GOT3 (cell line): ENCODE results near the gene DSG3.

Experiments used
- DNase-seq: peaks from one replicate; lab custom pipeline; 2025; ENCODE audit warnings: mixed read lengths; lab: John Stamatoyannopoulos, UW

The DSG3 gene

DNA sequence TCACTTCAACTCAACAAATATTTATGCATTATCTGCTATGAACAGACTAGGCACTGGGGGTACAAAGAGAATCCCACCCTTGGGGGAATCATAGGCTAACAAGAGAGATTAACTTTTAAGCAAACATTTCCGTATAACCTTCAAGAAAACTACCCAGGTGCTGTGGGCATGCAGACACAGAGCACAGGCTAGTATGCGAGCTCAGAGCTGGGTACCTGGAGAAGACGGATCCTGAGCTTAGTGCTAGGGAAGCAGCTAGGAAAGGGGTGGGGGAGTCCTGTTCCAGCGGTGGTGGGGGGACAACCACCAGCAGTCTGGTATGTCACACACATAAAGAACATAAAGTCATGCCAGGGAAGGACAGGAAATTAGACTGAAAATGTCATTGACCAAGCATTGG, 17.5 kb upstream of the DSG3 start:
- DNase-seq, result no peak

DNA sequence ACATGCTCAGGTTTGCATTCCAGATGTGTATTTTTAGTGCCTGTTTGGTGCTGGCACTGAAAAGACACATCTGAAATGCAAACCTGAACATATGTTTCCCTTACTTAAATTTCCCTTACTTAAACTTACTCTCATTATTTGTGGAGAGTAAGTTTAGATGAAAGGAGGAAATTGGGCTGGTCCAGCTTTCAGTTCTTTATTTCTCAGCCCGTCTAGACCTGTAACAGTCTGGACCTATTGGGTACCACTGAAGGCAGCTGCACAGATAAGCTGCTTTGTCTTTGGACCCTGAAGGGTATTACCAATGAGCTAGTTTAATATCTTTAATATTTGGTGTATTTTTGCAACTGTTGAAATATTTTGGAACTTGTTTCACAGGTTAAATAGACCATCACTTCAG, 17.0 kb upstream of the DSG3 start:
- DNase-seq, result no peak

DNA sequence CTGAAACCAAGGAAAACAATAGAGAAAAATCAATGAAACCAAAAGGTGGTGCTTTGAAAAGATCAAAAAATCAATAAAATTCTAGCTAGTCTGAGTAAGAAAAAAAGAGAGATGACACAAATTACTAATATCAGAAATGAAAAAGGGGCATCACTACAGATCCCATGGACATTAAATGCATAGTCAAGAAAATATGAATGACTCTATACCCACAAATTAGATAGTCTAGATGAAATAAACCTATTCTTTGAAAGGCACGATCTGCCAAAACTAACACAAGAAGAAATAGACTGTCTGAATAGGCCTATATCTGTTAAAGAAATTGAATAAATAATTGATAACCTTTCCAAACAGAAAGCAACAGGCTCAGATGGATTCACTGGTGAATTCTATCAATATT, 15.2 kb upstream of the DSG3 start:
- DNase-seq, result no peak

DNA sequence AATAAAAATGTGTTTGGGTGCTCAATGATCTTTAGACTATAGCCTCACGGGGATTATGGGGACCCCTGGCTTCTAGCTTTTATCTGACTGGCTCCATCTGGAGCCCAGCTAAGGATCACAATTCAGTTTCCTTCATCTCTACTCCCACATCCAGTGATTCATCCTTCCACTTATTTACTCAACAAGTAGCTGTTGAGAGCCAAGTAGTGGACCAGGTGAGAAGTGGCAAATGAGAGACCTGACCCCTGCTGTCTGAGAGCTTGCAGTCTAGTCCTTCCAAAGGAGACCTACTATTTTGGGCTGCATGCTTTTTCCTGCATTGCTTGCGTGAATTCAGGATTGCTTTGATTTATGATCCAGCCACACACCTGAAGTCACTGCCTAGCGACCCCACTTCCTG, 10.7 kb upstream of the DSG3 start:
- no peak for DNase-seq

DNA sequence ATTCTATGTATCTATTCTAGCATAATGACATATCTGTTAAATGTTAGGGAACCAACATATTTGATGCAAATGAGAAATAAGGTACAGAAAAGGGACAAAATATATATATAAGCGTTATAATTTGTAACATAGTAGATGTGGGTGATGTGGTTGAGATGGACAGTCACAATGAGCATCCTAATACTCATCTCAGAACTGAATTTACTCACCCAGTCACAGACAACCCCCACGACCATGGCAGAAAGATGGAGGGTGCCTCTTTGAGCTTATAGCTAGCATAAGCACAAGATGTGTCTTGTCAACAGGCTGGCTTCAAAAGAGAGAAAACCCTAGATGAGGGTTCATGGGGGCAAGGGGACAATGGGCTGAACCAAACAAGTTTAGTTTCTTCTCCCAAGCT, 9.1 kb upstream of the DSG3 start:
- no peak for DNase-seq

DNA sequence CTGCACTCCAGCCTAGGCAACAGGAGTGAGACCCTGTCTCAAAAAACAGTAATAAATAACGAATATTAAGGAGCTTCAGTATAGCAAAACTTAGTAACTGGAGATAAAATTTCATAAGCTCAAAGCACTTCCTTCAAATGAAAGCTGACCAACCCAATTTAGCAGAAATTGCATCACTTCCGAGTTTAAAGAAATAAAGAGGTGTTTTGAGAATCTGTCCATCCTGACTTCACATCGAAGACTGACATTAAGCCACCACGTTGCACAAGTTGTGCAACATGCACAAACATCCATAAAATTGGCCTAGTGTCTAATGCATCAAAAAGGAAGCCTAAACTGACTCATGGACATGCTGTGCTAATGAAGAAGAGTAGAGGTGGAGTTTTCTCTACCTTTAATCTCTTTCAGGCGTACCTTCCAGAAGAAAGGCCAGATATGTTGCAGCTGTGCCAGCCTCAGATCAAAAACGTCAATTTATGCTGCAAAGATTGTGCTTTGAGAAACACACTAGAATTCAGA, 7.7 kb upstream of the DSG3 start:
- no peak for DNase-seq

DNA sequence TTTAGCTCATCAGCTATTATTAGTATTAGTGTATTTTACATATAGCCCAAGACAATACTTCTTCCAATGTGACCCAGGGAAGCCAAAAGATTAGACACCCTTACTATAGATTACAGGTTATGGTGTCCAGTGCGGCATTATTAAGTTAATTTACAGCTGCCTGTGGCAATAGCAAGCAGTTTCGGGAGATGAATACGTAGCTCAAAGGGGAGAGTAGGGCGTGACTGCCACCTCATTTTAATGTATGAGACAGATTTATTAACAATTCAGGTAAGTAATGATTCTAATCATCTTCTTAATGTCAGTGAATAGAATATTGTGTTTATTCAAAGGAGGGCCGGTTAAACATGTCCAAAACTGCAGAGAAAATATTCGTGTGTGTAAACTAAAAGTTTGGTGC, 6.8 kb upstream of the DSG3 start:
- no peak for DNase-seq

DNA sequence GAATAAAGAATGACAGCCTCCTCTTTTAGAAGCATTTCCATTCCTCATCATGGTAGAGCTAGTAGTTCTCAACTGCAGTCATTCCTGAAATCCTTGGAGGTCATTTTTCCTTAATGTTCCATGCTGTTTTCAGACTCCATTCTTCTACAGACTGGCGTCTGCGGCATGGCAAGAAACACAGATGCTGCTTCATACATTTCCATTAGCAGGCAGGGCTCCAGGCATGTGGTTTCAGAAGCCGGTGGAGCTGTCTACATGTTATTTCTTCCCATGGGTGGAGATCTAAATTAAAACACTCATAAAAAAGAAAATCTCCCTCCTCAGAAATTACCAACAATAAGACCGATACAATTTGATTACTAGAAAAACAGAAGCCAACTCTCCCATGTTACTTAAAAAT, 6.0 kb upstream of the DSG3 start:
- no peak for DNase-seq

DNA sequence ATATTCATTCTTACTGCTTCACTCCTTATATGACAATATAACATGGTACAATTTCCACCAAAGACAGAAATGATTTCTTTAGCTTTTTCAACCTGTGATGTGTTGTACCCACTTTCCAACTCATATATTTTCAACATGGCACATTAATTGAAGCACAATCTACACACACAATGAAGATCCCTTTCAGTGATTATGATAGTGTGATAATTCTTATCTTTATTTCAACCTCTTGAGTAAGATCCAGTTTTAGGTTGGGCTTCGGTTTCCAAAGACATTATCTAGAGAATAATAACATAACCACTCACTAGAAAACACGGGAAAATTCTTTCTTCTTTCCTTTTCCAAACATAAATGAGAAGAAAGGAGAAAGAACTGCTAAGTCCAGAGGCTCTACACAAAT, 3.4 kb upstream of the DSG3 start:
- no peak for DNase-seq

DNA sequence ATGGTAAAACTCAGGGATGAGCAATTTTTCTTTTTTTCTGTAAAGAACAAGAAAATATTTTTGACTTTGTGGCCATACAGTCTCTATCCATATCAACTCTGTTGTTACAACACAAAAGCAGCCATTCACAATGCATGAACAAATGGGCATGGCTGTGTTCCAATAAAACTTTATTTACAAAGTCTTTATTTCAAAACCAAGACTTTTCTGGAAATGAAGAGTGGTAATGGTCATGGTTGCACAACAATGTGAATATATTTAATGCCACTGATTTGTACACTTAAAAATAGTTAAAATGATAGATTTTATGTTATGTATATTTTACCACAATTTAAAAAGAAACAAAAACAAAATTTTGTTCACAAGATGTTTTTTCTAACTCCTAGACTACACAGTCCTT, 1.6 kb upstream of the DSG3 start:
- no peak for DNase-seq

DNA sequence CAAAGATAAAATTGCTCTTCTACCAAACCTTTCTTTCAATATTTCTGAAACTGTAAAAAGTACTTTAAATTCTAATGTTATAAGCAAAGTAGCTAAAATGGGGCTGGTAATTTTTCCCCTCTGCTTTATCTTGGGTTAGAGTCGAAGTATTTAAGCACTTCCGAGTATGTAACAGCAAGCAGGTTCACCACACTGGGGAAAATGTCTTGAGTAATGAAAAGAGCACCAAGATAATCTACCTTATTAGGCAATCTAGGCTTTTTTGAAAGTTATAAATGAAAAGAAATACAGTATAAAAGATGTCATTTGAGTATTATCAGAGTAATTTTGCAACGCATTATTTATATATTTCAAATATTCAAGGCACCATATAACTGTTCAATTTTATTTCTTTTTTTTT, 687 bp upstream of the DSG3 start:
- no peak for DNase-seq

DNA sequence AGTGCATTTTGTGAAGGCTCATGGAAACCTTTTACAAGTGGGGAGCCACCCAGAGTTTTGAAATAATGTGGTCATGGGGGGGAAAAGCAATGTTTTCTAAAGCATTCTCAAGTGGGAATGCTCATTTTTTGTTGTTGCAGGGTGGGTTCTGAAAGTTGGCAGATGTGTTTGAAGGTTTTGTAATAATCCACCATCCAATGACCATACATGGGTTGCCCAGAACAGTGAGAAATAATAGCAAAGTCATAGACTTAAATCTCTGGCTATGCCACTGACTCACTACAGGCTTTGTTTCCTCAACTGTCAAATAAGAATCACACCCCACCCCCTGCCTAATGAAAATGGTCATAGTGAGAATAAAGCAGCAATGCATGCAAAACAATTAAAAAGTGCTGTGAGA, 2.9 kb downstream of the DSG3 start:
- DNase-seq, result no peak

DNA sequence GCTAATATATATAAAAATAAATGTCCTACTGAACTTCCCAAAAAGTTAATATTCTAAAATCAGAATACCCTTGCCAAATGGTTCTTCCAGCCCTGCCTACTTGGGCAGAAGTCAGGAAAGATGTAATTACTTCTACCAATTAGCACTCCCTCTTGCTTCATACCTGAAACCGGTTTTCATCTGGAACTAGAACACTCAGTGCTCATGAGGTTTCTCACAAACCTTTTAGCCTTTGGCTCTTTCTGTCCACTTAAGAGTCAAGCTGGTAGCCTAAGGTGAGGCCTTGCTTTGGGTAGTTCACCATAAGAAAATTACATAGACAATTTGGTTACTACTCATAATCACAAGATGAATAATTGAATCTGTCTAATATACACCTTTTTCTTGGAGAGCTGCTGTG, 4.1 kb downstream of the DSG3 start:
- no peak for DNase-seq

DNA sequence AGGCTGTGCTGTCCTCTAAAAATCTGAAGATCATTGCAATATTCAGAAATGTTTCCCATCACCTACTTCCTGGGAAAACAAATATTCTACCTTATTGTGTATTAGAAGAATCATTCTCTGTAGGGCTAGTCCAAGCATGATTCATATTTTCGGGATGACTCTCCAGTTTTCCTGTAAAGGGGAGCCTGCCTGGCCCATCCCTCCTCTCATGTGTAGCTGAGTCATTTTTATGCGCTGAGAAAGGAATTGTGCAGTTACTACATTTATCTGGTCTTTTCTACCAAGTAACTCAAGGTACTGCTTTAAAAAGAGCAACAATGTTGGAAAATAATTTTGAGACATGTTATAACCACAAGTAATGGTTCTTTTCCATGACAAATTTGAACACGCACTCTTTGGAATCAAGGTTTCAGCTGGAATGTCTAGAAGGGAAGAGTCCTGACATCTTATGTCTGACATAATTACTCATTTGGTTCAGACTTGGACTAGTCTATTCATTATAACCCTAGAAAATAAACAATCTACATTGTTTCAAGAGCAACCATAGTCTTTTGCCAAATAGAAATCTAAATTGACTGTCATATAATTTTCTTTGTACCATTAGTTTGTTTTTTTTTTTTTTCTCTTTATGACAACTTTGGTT, 6.6 kb downstream of the DSG3 start:
- no peak for DNase-seq

DNA sequence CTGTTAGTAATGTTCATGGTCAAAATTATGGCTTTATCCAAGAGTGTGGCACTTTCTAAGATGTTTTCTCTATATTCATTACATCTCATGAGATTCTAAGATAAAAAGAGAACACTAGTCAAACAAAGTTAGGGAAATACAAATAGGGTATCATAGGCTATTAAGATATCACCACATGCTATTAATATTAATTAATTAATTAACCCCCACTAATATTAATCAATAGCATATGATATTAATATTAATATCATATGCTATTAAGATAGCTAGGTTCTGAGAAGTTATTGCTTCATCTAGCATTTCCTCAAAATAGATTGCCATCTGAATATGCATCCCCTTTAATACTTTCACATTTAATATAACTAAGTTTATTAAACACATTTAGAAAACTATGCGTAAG, 22.1 kb downstream of the DSG3 start:
- DNase-seq, result no peak

DNA sequence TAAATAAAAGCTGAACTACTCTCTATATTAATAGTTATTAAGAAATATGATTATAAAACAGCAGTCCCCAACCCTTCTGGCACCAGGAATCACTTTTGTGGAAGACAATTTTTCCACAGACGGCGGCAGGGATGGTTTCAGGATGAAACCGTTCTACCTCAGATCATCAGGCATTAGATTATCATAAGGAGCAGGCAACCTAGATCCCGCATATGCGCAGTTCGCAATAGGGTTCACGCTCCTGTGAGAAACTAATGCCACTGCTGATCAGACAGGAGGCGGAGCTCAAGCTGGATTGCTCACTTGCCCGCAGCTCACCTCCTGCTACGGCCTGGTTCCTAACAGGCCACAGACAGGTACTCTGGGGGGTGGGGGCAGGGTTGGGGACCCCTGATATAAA, 31.1 kb downstream of the DSG3 start:
- no peak for DNase-seq

DNA sequence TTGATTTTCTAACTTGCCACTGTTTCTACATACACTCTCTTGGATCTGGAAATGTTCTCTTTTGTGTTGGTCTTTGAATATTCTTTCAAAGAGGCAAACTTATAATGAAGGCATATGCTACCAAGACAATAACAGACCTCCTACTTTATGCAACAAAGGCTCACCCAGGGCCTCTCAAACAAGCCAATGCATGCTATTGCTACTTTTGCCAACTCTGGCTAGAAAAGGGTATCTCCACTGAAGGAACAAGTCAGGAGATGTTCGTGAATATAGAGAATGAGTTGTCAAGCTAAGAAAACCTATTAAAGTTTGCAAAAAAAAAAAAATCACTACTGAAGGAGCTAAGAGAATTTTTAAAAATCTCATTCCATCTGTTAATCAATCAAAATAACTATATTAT, 34.5 kb downstream of the DSG3 start:
- no peak for DNase-seq

DNA sequence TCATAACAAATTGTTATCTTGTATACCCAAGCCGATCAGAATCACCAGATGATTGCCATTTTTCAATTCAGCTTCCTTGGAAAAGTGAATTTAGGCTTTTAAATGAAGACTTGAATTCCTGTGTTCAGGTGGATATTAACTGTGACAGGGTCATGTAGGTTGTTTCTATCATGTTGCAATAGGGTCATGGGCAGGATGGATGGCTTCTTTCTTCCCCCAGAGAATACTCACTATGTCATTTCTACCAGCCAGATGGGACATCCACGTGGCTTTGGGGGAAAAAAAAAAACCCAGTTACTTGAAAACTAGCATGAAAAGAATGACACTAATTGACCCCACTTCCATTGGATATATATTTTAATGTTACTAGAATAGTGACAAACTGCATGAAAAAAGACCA, 35.9 kb downstream of the DSG3 start:
- no peak for DNase-seq

DNA sequence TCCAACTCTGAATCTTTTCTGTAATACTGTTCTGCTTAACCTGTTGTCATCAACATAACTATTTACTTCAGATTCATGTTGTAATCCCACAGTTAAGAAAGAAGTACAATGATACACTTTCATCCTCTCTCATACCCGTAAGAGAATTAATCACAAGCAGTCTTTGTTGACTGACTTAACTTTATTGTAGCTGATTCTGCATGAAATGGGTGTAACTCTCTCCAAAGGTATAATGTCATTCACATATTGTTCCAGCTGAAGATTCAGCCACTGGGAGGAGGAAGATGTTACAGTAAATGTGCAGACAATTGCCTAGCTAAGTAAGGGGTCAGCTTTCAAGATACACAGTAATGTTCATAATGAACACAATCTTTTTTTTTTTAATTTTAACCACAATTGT, 36.9 kb downstream of the DSG3 start:
- no peak for DNase-seq

DNA sequence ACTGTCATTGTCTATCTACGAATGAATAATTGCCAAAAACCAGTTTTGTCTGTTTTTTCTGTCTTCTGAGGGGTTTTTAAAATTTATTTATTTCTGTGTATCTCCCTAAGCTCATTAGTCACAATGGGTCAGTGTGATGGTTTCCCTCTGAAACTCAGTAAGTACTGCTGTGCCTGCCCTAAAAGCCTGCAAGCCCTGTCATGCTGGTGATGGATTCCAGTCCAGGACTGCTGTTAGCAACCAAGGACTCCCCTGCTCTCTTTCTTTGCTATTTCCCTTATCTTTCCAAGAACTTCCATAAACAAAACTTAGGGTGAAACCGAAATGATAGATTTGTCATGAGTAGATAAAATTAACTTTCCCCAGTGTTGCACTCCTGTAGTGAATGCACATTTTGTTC, 38.6 kb downstream of the DSG3 start:
- DNase-seq, result no peak

DNA sequence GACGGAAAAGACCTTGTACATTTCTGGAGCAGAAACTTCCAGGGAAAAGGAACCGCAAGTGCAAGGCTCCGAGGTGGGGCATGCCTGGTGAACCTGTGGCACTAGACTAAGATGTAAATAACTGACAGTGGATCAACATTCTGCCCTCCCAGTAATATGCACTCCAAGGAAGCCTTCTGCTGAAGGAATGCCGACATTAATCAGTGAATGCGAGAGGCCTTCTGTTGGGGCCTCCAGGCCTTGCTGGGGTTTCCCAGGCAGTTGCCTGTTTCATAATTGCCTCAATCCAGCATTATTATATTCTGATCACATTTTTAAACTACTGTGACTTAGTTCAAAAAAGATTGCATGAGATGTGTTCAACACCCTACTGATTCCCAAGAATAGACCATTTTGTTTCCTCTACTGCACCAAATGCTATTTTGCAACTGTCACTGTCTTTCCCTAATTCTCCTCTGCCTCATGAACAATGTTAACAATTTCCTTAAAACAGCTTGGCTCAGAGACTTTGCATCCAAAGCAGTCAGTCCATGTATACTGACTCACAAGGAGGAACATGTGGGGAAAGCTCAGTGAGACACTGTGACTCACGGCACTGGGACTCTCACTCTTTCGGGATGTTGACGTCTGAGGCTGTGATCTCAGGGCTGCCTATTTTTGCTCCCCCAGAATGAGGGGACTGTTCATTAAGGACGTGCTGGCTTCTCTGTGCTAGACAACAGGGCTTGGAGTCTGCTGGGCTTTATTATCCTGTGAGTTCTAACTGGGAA, 39.9 kb downstream of the DSG3 start:
- DNase-seq, result no peak

DNA sequence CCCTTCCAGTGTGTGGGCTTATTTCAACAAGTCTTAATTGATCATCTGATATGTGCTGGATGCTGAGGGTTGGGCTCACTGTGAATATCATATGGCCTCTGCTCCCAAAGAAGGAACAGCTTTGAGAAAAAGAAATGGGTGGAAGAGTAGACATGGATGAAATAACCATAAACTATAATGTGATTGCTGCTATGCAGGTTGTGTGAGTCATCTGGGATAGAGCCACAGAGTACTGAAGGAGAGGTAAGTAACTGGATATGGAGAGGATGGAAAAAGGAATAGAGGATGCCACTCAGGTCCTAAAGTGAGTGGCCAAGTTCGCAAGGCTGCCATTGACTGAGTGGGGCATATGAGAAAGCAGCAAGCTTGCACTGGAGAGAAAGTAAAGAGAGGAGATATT, 41.8 kb downstream of the DSG3 start:
- no peak for DNase-seq

DNA sequence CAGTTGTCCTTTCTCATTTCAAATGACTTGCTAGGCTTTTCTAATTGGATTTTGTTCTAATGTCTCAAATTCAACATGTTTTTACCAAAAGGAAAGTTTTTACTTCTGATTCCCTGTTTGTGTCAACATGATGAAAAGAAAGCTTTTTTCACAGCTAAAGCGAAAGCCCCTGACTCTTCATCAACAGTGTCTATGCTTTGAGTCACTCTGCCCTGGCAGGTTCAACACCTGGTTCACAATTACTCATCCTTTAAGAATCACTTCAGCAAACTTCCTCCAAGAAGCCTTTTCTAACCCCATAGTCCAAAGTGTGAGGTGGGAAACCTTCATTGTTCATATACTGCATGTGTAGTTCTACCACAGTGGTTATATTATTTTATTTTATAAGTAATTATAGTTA, 42.8 kb downstream of the DSG3 start:
- DNase-seq, result no peak

DNA sequence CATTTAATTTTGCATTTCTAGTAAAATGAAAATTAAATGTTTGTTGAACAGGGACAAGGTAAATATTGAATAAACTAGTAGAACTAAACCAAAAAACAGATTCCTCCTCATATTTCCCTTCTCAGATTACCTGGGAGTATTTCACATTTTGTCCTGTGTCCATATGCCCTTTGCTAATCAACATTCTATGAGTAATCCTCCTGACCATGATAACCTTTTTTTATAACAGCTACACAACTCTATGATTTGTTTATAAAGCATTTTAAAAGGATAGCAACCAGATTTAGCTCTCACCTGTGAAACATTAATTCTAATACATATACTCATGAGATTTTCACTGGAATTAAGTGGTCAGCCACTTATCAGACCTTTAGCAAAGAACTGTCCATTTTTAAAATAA, 43.3 kb downstream of the DSG3 start:
- no peak for DNase-seq
